H1 (cell line): ENCODE data around the gene ASAP3.

ENCODE experiments used
- ASH2L ChIP-seq: fragments of 200-600, 300-600 bp; sonication (generic); IDR thresholded peaks from one replicate; pipeline ENCODE4 v1.7.1; 2017; ENCODE audit warnings: low read length
- CHD2 ChIP-seq: IDR thresholded peaks from 2 replicates; pipeline ENCODE4 v1.6.1; 2012; ENCODE audit warnings: low read length, improper control_type of control experiment
- EP300 ChIP-seq, 2 experiments: IDR thresholded peaks; 1 replicate in 1 of 2; 2 replicates in 1 of 2; pipeline ENCODE4 v1.6.1; 2011 to 2012; ENCODE audit warnings: low read depth in 2 of 2, low read length in 2 of 2, mild to moderate bottlenecking in 2 of 2, borderline replicate concordance in 1 of 2, inconsistent platforms in 1 of 2, moderate library complexity in 1 of 2
- HDAC2 ChIP-seq, 2 experiments: fragments of 300-600 bp in 1 of 2; sonication (generic) in 1 of 2; IDR thresholded peaks; 2 replicates each; pipeline ENCODE4 v1.6.1; 2011 to 2012; ENCODE audit warnings: low read depth in 2 of 2, low read length in 2 of 2, mild to moderate bottlenecking in 2 of 2, moderate library complexity in 2 of 2, borderline replicate concordance in 1 of 2, inconsistent platforms in 1 of 2
- JUN ChIP-seq: IDR thresholded peaks from 2 replicates; pipeline ENCODE4 v1.6.1; 2011; ENCODE audit warnings: low read depth, mild to moderate bottlenecking, improper control_type of control experiment, low read length
- JUND ChIP-seq: IDR thresholded peaks from 2 replicates; pipeline ENCODE4 v1.6.1; 2011; ENCODE audit warnings: mild to moderate bottlenecking, improper control_type of control experiment, low read length
- POLR2A ChIP-seq, 2 experiments: IDR thresholded peaks; 1 replicate in 1 of 2; 2 replicates in 1 of 2; pipeline ENCODE4 v1.6.1; 2011; ENCODE audit warnings: low read depth in 2 of 2, low read length in 2 of 2, mild to moderate bottlenecking in 2 of 2; ENCODE audit errors: control extremely low read depth in 1 of 2
- POLR2AphosphoS5 ChIP-seq: IDR thresholded peaks from 2 replicates; pipeline ENCODE4 v1.6.1; 2011; ENCODE audit warnings: low read depth, low read length
- RAD21 ChIP-seq, 2 experiments: IDR thresholded peaks in 1 of 2; conservative IDR thresholded peaks in 1 of 2; 2 replicates each; pipeline ENCODE4 v1.6.1; 2011; ENCODE audit warnings: low read depth in 2 of 2, low read length in 2 of 2, improper control_type of control experiment in 1 of 2, inconsistent platforms in 1 of 2, mild to moderate bottlenecking in 1 of 2, moderate library complexity in 1 of 2
- RBBP5 ChIP-seq: IDR thresholded peaks from 2 replicates; pipeline ENCODE4 v1.7.1; 2012; ENCODE audit warnings: low read depth, mild to moderate bottlenecking, inconsistent platforms, low read length, moderate library complexity, borderline replicate concordance
- SIN3A ChIP-seq, 2 experiments: IDR thresholded peaks in 1 of 2; conservative IDR thresholded peaks in 1 of 2; 2 replicates each; pipeline ENCODE4 v1.6.1; 2011 to 2012; ENCODE audit warnings: low read length in 2 of 2, improper control_type of control experiment in 1 of 2, low read depth in 1 of 2, mild to moderate bottlenecking in 1 of 2
- TF ChIP-seq, protein P1 (sequence below), 3 experiments: IDR thresholded peaks; 1 replicate in 2 of 3; 2 replicates in 1 of 3; pipeline versions ENCODE4 v1.5.1 to v1.6.1; 2011; ENCODE audit warnings: low read length in 3 of 3, mild to moderate bottlenecking in 3 of 3, inconsistent platforms in 2 of 3, low read depth in 1 of 3, moderate library complexity in 1 of 3; ENCODE audit not compliant: insufficient read depth in 1 of 3; ENCODE audit errors: control extremely low read depth in 1 of 3
- TF ChIP-seq, protein P2 (sequence below): IDR thresholded peaks from 2 replicates; pipeline ENCODE4 v1.6.1; 2012; ENCODE audit warnings: inconsistent platforms
- TF ChIP-seq, protein P3 (sequence below): IDR thresholded peaks from 2 replicates; pipeline ENCODE4 v1.6.1; 2012; ENCODE audit warnings: low read length, inconsistent platforms

DNA sequence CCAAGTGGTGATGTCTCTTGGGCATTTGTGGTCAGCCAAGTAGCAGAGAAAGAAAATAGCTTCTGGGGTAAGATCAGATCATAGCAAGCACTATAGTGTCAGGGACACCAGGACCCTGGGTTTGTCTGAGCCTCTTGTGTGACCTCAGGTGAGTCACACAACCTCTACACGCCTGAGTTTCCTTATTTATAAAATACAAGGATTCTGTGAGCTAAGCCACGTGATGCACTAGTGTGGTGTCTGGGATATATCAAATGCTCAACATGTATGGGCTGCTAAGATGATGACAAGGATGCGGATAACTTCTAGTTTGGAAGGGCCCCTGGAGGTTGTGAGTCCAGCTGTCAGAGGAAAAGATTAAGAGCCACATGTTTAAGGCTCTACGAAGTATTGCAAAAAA lies 89.8 kb downstream of the ASAP3 start:
- no peak for TF ChIP-seq JUN
- TF ChIP-seq JUND = no peak
- TF ChIP-seq EP300 (IDR thresholded peaks at IDR 0.05; ENCODE audit: borderline replicate concordance in 1 of 2, low read depth in 2 of 2, low read length in 2 of 2) = no peak
- TF ChIP-seq, protein P1, sequence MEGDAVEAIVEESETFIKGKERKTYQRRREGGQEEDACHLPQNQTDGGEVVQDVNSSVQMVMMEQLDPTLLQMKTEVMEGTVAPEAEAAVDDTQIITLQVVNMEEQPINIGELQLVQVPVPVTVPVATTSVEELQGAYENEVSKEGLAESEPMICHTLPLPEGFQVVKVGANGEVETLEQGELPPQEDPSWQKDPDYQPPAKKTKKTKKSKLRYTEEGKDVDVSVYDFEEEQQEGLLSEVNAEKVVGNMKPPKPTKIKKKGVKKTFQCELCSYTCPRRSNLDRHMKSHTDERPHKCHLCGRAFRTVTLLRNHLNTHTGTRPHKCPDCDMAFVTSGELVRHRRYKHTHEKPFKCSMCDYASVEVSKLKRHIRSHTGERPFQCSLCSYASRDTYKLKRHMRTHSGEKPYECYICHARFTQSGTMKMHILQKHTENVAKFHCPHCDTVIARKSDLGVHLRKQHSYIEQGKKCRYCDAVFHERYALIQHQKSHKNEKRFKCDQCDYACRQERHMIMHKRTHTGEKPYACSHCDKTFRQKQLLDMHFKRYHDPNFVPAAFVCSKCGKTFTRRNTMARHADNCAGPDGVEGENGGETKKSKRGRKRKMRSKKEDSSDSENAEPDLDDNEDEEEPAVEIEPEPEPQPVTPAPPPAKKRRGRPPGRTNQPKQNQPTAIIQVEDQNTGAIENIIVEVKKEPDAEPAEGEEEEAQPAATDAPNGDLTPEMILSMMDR (IDR thresholded peaks at IDR 0.05; ENCODE audit: control extremely low read depth in 1 of 3, insufficient read depth in 1 of 3, low read depth in 1 of 3, low read length in 3 of 3) = no peak
- no peak for TF ChIP-seq POLR2AphosphoS5
- TF ChIP-seq HDAC2 (IDR thresholded peaks at IDR 0.05; ENCODE audit: borderline replicate concordance in 1 of 2, low read depth in 2 of 2, low read length in 2 of 2) = no peak
- TF ChIP-seq ASH2L = no peak
- no peak for TF ChIP-seq SIN3A (conservative IDR thresholded peaks at IDR 0.05 in 1 of 2, IDR thresholded peaks at IDR 0.05 in 1 of 2; ENCODE audit: low read depth in 1 of 2, low read length in 2 of 2)
- TF ChIP-seq CHD2 = no peak
- TF ChIP-seq RBBP5 = no peak
- no peak for TF ChIP-seq POLR2A (IDR thresholded peaks at IDR 0.05; ENCODE audit: control extremely low read depth in 1 of 2, low read depth in 2 of 2, low read length in 2 of 2)
- TF ChIP-seq, protein P2, sequence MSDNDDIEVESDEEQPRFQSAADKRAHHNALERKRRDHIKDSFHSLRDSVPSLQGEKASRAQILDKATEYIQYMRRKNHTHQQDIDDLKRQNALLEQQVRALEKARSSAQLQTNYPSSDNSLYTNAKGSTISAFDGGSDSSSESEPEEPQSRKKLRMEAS = no peak
- TF ChIP-seq, protein P3, sequence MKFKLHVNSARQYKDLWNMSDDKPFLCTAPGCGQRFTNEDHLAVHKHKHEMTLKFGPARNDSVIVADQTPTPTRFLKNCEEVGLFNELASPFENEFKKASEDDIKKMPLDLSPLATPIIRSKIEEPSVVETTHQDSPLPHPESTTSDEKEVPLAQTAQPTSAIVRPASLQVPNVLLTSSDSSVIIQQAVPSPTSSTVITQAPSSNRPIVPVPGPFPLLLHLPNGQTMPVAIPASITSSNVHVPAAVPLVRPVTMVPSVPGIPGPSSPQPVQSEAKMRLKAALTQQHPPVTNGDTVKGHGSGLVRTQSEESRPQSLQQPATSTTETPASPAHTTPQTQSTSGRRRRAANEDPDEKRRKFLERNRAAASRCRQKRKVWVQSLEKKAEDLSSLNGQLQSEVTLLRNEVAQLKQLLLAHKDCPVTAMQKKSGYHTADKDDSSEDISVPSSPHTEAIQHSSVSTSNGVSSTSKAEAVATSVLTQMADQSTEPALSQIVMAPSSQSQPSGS = no peak
- no peak for TF ChIP-seq RAD21 (IDR thresholded peaks at IDR 0.05 in 1 of 2, conservative IDR thresholded peaks at IDR 0.05 in 1 of 2; ENCODE audit: low read depth in 2 of 2, low read length in 2 of 2)
